GM10266 (cell line): ENCODE data around the gene CEND1.

ENCODE experiments used
- DNase-seq: peaks from one replicate; pipeline ENCODE4 v3.0.0; 2012; ENCODE audit errors: extremely low spot score
- CTCF ChIP-seq: IDR thresholded peaks from 2 replicates; pipeline ENCODE4 v1.5.1; 2012; ENCODE audit warnings: mild to moderate bottlenecking, low read depth; ENCODE audit not compliant: control insufficient read depth, insufficient read depth; ENCODE audit errors: missing control alignments

CEND1 gene

GRCh38 chr11:801097-801780 is 11.3 kb upstream of the CEND1 start:
- no peak for TF ChIP-seq CTCF
- DNase-seq = no peak

- TF ChIP-seq CTCF = no peak
- no peak for DNase-seq
Observed at GRCh38 chr11:800473-800872, 10.6 kb upstream of the CEND1 start.

GRCh38 chr11:799641-800316 is 9.9 kb upstream of the CEND1 start:
- TF ChIP-seq CTCF = no peak

GRCh38 chr11:798093-798713 is 8.3 kb upstream of the CEND1 start, which contains the start of gene SLC25A22:
Gene SLC25A22 (minus strand): TSS chr11:798281. CDS start chr11:795006, 3,275 bp downstream.
- peak; percentile 89 for TF ChIP-seq CTCF
- DNase-seq = peak; percentile 97

More at GRCh38 chr11:799641-800316, 9.9 kb upstream of the CEND1 start:
- no peak for DNase-seq

- peak; percentile 93 for DNase-seq
- no peak for TF ChIP-seq CTCF
Observed at GRCh38 chr11:797296-798092, 7.6 kb upstream of the CEND1 start.

GRCh38 chr11:796565-797295 is 6.8 kb upstream of the CEND1 start:
- TF ChIP-seq CTCF = no peak
- no peak for DNase-seq
